Osteoblast (primary cell): ENCODE measurements around the gene AGBL1. TPM values are rescaled to one million over a fixed set of nuclear protein-coding genes. Genes with fewer than 3 reads are reported as not detected.

Experiments
- DNase-seq: peaks from one replicate; pipeline ENCODE4 v3.0.0; 2011; ENCODE audit warnings: low spot score, mixed read lengths; ENCODE audit not compliant: insufficient read length; ENCODE audit errors: missing footprints
- H2AFZ ChIP-seq: 2 replicates; pipeline ENCODE4 v1.6.0; 2011; ENCODE audit warnings: mild to moderate bottlenecking, low read length
- H3K27ac ChIP-seq: 2 replicates; pipeline ENCODE4 v1.5.1; 2011; ENCODE audit warnings: mild to moderate bottlenecking, low read depth, low read length, moderate library complexity
- H3K27me3 ChIP-seq: 2 replicates; pipeline ENCODE4 v1.6.0; 2012; ENCODE audit warnings: mild to moderate bottlenecking, control low read depth, inconsistent platforms, low read length, moderate library complexity; ENCODE audit not compliant: insufficient read depth
- H3K36me3 ChIP-seq: 2 replicates; pipeline ENCODE4 v1.5.1; 2011; ENCODE audit warnings: mild to moderate bottlenecking, low read length, control low read depth, moderate library complexity; ENCODE audit not compliant: insufficient read depth
- H3K4me1 ChIP-seq: 2 replicates; pipeline ENCODE4 v1.5.1; 2011; ENCODE audit warnings: mild to moderate bottlenecking, low read length, control low read depth, moderate library complexity; ENCODE audit not compliant: insufficient read depth
- H3K4me2 ChIP-seq: 2 replicates; pipeline ENCODE4 v1.6.0; 2011; ENCODE audit warnings: mild to moderate bottlenecking, low read length; ENCODE audit not compliant: insufficient read depth
- H3K4me3 ChIP-seq: fragments of 200-600 bp; sonication (generic); 3 replicates; pipeline ENCODE4 v1.5.1; 2012; ENCODE audit warnings: mild to moderate bottlenecking, low read length, inconsistent platforms; ENCODE audit not compliant: insufficient read depth
- H3K79me2 ChIP-seq: 2 replicates; pipeline ENCODE4 v1.6.0; 2012; ENCODE audit warnings: mild to moderate bottlenecking, low read length, control low read depth, inconsistent platforms; ENCODE audit not compliant: insufficient read depth
- H3K9me3 ChIP-seq: 2 replicates; pipeline ENCODE4 v1.5.1; 2011; ENCODE audit warnings: low read depth, low read length, control low read depth
- H4K20me1 ChIP-seq: 2 replicates; pipeline ENCODE4 v1.6.0; 2012; ENCODE audit warnings: mild to moderate bottlenecking, low read length, control low read depth; ENCODE audit not compliant: insufficient read depth
- total RNA-seq: library from RNA; depleted of rRNA; stranded (reverse); fragments of >200 nt; gene quantifications from 2 replicates; pipeline ENCODE4 v1.2.3, GENCODE V29; 2012
- TF ChIP-seq, protein P1 (sequence below): IDR thresholded peaks from 2 replicates; pipeline ENCODE4 v1.5.1; 2011; ENCODE audit warnings: mild to moderate bottlenecking, low read depth, low read length, moderate library complexity; ENCODE audit errors: extremely low read depth

AGBL1 gene
- total RNA-seq, 1 donor = not detected

DNA sequence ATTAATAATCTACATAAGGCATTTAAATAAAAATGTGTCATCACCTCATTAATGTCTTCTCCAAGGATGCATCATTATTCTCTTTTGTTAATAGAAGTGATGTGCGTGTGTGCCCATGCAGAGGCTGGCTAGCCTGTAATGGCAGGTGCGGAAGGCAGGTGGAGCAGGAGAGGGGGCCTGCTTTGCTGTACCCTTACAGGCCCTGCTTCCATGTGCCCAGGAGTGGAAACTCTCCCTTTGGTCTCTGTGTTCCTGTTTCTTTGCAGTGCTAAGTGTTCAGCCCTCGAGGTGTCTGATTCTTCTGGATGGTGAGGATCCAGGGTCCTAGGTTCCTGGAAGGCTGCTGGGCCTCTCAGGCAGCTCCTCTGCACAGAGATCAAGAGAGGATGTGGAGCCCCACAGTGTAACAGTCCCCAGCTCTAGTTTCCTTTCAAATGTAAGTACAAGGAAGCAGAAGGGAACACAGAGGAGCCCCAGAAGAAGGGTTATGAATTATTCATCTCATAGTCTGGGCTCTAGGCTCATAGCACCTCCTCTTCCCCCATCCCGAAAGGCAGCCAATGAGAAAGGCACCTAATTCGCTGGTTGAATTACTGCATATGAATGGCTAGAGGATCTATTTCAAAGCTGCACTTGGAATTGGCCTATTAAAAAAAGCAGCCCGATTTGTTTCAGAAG lies 39.2 kb upstream of the AGBL1 start:
- H3K4me2 ChIP-seq = no peak overlapping the region
- H2AFZ ChIP-seq = no peak overlapping the region
- H3K4me1 ChIP-seq = no peaks in the 10 kb centered on the region
- no peaks in the 10 kb centered on the region for H4K20me1 ChIP-seq
- H3K9me3 ChIP-seq = no peaks in the 10 kb centered on the region
- TF ChIP-seq, protein P1, sequence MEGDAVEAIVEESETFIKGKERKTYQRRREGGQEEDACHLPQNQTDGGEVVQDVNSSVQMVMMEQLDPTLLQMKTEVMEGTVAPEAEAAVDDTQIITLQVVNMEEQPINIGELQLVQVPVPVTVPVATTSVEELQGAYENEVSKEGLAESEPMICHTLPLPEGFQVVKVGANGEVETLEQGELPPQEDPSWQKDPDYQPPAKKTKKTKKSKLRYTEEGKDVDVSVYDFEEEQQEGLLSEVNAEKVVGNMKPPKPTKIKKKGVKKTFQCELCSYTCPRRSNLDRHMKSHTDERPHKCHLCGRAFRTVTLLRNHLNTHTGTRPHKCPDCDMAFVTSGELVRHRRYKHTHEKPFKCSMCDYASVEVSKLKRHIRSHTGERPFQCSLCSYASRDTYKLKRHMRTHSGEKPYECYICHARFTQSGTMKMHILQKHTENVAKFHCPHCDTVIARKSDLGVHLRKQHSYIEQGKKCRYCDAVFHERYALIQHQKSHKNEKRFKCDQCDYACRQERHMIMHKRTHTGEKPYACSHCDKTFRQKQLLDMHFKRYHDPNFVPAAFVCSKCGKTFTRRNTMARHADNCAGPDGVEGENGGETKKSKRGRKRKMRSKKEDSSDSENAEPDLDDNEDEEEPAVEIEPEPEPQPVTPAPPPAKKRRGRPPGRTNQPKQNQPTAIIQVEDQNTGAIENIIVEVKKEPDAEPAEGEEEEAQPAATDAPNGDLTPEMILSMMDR = no peak
- H3K27me3 ChIP-seq = no peaks in the 10 kb centered on the region
- DNase-seq = peak; percentile 47
- no peak overlapping the region for H3K4me3 ChIP-seq
- H3K36me3 ChIP-seq = no peaks in the 10 kb centered on the region
- no peak overlapping the region for H3K27ac ChIP-seq
- H3K79me2 ChIP-seq = no peaks in the 10 kb centered on the region

DNA sequence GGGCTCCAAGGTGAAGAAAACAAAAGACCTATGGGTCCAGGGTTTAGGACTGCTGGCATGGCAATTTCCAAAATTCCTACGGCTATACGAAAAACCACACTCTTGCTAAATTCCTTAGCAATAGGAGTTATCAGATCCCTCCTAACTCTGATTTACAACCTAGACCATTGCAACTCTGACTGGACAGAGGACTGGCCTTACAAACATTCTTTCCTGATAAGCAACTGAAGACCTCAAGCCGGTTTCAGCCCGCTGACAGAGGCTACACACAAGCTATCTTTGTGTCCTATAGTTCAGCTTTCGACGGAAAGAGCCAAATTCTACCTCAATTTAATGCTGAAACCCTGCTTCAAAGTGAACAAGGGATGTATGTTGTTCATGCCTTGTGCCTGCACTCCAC lies 38.3 kb upstream of the AGBL1 start:
- Histone ChIP-seq H3K27me3 (no peaks in the 10 kb centered on the region), H4K20me1 (no peaks in the 10 kb centered on the region), H2AFZ (no peak overlapping the region), H3K9me3 (no peaks in the 10 kb centered on the region), H3K4me2 (no peak overlapping the region), H3K27ac (no peak overlapping the region), H3K36me3 (no peaks in the 10 kb centered on the region), H3K79me2 (no peaks in the 10 kb centered on the region), H3K4me1 (no peaks in the 10 kb centered on the region), H3K4me3 (no peak overlapping the region)
- DNase-seq = no peak
- TF ChIP-seq, protein P1 = no peak

DNA sequence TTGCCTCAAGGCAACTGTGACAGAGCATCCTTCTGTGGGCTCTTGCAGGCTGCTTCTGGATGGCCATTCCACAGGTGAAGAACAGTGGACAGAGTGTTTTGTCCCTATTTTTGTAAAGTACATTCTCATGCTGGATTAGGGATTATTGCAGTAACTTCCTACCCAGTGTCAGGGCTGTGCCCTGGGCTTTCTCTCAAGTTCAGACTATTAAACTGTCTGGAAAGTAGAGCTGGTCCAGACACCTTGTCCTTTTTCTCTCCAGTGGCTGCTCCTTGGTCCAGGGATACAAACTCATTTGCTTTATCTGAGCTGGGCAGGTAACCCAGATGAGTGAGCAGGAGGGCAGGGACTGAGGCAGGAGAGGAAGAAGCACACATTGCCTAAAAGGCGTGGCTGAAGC lies 37.4 kb upstream of the AGBL1 start:
- Histone ChIP-seq H3K79me2 (no peaks in the 10 kb centered on the region), H4K20me1 (no peaks in the 10 kb centered on the region), H2AFZ (no peak overlapping the region), H3K27ac (no peak overlapping the region), H3K4me2 (no peak overlapping the region), H3K4me3 (no peak overlapping the region), H3K36me3 (no peaks in the 10 kb centered on the region), H3K9me3 (no peaks in the 10 kb centered on the region), H3K4me1 (no peaks in the 10 kb centered on the region), H3K27me3 (no peaks in the 10 kb centered on the region)
- TF ChIP-seq, protein P1 = no peak
- no peak for DNase-seq

DNA sequence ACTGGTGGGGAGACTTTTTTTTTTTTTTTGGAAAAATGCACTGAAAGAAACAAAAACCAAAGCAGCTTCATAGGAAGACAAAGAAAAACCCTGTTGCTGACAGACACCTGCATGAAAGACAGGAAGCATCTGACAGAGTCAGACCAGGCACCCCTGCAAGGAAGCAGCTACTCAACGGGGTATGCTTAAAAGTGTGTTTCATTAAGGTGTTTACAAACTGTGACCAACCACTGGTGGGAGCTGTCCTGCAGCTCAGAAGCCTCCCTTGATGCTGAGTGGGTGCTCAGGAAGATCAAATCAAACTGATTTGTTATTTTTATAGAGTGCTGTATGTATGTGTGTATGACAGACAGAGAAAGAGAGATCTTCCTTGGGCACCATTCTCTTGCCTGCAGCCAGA lies 34.7 kb upstream of the AGBL1 start:
- Histone ChIP-seq H3K9me3 (no peaks in the 10 kb centered on the region), H3K4me1 (no peaks in the 10 kb centered on the region), H3K27ac (no peak overlapping the region), H4K20me1 (no peaks in the 10 kb centered on the region), H3K79me2 (no peaks in the 10 kb centered on the region), H2AFZ (no peak overlapping the region), H3K4me2 (no peak overlapping the region), H3K36me3 (no peaks in the 10 kb centered on the region), H3K27me3 (no peaks in the 10 kb centered on the region), H3K4me3 (no peak overlapping the region)
- DNase-seq = no peak
- TF ChIP-seq, protein P1 = no peak
